ENCODE results near the gene SNX17.
"Not testable (repeated sequence)": the region's sequence is repeated elsewhere in the genome, so short reads cannot be mapped to it uniquely, and the experiment has no call there.

SNX17 gene, protein sequence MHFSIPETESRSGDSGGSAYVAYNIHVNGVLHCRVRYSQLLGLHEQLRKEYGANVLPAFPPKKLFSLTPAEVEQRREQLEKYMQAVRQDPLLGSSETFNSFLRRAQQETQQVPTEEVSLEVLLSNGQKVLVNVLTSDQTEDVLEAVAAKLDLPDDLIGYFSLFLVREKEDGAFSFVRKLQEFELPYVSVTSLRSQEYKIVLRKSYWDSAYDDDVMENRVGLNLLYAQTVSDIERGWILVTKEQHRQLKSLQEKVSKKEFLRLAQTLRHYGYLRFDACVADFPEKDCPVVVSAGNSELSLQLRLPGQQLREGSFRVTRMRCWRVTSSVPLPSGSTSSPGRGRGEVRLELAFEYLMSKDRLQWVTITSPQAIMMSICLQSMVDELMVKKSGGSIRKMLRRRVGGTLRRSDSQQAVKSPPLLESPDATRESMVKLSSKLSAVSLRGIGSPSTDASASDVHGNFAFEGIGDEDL

DNA sequence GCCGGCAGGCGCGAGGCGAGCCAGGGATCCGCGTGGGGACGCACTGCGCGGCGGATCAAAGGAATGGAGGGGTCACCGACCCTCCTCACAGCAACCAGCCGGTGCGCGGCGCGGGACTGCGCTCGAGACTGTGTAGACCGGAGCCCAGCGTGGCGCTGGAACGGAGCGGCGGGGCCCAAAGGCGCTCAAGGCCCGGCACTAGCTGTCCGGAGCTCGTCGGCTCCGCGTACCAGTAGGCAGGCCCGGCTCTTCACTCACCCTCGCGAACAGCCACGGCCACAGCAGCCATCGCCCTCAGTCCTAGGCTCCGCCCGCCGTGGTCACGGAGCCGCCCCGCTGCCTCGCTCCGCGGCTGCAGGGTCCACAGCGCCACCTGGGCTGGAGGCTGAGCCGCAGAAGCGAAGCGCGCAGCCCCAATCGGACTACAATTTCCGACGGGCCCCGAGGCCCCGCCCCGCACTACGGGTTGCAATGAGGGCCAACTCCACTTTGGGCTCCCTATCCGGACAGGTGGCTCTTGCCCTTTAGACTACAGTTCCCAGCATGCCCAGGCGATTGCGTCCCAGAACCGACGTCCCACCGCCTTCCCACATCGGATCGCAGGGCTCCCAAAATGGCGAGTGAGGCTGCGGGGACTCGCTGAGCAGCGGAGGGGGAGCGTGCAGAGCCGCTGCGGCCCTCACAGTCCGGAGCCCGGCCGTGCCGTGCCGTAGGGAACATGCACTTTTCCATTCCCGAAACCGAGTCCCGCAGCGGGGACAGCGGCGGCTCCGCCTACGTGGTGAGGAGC, at the start of gene SNX17, which contains the start of gene EIF2B4:
SNX17 (plus strand) TSS at position 591 of the 790 bp plus-strand sequence; CDS start at position 719, 128 bp downstream.
EIF2B4 (minus strand) TSS at position 313 of the 790 bp plus-strand sequence; CDS start at position 289, 24 bp downstream.
- peak; percentile 99 to 100 for DNase-seq (ENCODE audit: low read depth in 2 of 2)

DNA sequence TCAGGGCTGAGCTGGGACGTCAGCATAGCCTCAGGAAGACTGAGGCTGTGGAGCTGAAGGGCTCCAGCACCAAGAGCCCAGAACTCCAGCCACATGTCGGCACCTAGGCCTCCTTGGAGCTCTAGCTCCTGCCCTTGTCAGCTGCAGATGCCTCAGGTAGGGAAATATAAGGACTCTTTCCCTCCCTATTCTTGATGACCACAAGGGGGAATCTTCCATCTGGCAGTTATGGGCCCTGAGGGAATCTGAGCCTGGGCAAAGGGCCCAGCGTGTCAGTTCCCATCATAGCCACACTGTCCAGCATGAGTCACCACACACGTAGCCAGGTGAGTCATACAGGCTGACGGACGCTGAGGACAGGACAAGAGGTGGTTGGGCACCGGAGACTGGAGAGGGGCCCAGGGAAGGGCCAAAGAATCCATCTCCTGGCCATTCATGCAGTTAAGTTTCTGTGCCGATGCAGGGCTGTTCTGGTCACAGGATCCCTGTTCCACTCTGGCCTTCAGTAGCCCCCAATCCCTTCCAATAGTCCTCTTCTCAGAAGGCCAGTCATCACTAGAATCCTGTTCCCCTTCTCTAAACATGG, 49.4 kb upstream of the SNX17 start:
- DNase-seq (ENCODE audit: low read depth in 2 of 2) = no peak

DNA sequence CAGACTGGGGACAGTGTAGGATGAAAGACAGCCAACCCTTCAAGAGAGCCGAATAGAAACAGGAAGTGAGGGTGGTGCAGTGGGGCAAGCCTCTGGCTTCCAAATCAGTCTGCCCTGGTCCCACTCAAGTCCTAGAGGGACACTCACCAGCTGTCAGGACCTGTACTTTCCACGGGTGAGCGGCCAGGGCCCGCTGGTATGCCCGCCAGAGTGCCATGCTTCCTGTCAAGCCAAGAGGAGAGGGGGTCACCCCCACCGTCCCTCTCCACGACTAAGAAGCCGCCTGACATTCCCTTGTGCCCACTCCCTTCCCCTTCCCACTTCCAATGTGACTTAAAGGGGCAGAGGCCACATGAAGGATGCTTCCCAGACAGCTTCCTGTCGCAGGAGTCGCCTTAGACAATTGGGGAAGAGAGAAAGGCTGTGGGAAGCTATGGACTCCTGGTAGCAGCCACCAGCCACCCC, 48.1 kb upstream of the SNX17 start:
- no peak for DNase-seq (ENCODE audit: low read depth in 2 of 2)

DNA sequence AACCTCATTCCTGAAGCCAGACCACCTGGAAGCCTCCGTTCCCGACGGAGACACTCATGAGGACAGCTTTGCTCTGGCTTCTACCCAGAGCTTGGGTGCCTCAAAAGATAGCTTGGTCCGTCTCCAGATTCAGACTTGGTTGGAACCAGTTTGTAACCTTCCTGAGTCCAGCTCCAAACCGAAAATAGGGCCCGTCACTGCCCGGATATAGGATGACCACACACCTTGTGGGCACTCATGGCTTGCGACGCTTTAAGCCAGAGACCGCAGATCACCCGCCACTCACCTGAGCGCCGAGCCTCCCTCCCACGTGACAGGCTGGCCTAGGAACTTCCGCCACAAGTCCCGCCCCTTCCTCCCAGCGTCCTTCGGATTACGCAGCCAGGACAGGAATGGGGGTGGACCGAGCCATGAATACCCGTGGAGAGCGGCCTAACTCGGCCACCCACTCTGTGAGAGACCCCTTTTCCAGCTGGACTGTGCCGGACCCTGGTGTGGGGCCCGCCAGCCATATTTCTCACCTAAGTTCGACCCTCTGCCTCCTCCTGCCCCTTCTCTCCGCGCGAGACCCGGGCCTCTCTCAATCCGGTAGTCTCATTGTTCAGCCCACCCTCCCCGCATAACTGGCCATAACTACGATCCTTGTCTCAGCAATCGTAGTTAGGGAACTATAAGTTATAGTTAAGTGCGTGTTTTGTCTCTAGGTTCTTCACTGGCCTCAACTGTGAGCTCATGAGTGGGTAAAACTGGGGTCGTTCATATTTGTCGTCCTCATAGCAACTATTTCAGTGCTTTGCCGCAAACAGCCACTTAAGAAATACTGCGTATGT, 47.4 kb upstream of the SNX17 start, which contains the start of gene MPV17:
MPV17 (minus strand) TSS at position 332 of the 830 bp plus-strand sequence. CDS start 580 bp downstream, outside the sequence.
- DNase-seq (ENCODE audit: low read depth in 2 of 2) = peak; percentile 70 to 75

DNA sequence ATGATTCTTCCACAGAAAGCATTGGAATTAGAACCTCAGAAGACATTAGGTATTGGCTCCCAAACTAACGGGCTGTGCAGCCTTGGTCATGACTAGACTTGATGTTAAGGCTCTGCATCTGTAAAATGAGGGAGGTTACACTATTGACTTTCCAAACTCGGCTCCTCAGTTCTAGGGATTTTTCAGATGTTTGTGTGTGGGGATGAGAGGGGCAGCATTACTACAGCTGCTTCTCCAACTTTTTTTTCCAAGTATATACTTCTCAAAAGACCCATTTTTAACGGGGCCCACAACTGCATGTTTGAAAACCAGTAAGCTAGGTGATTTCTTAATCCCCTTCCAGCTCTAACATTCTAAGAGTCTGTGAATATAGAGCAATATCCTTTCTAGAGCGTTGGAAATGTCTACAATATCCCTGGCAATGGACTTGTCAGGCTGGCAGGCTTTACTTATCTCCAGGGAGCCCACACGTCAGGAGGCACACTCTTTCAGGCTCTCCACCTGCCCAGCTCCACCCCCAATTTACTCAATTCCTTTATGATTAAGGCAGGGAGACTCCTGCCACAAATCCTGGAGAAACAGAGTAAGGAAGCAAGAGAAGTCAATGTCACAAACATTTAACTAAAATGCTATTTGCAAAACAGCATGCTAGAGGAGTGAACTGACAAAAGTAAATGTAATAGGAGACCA, 46.7 kb upstream of the SNX17 start:
- DNase-seq (ENCODE audit: low read depth in 2 of 2) = no peak

DNA sequence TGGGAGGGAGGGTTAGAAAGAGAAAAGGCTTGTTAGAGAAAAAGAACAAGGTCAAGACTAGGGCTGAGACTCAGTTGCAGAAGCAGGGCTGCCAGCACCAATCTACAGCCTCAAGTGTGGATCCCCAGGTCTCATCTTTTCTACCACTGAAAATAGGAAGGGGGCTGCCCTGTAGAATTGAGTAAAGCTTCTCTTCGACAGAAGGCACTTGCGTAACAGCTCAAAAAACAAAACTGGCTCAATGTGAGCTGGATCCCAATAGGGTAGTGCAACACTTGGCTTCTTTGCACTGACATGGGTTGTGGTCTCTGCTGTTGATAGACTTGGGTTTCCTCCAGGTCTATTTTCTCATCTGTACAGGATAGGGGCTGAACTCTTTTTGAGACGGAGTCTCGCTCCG, 45.7 kb upstream of the SNX17 start:
- DNase-seq (ENCODE audit: low read depth in 2 of 2) = no peak

DNA sequence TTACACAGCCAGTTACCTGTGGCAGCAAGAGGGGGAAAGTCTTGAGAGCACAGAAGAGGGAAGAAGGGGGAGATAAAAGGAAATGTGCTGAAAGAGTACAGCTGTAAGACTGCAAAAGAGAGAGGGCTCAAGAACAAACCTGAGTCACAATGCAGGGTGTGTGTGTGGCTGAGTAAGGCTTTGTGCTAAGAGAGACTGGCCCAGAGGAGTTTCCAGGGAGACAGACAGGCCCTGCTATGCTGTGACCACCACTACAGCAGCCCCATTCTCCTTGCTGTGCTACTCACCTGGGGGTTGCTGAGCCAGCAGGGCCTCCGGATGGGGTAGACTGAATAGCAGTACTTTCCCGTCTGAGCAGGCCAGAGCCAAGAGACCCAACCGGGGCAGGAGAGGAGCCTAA, 35.1 kb upstream of the SNX17 start:
- DNase-seq (ENCODE audit: low read depth in 2 of 2) = no peak

DNA sequence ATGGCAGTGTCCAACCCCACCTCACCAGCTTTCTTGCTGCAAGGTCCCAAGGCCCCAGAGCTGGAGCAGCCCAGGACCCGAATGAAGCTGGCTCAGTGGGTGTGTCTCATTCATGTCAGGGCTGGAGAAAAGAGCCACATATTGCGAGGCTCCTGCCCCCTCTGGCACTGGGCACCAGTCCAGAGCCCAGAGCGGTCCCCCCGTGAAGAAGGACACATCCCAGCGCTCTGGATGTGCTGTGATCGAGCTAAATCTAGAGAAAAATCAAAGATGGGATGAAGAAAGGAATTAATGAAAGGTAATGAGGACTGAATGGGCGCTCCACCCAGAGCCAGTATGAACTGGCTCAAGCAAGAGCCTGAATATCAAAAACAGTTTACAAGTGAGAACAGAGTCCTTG, 34.2 kb upstream of the SNX17 start:
- DNase-seq (ENCODE audit: low read depth in 2 of 2) = no peak

DNA sequence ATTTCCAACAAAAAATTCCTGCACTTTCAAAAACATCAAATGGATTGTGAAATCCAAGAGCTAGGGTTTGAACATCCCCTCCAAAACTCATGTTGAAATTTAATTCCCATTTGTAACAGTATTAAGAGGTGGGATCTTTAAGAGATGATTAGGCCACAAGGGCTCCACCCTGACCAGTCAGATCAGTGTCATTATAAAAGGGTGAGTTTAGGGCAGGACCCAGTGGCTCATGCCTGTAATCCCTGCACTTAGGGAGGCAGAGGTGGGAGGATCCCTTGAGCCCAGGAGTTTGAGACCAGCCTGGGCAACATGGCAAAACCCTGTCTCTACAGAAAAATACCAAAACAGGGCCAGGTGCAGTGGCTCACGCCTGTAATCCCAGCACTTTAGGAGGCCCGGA, 22.8 kb upstream of the SNX17 start:
- no peak for DNase-seq (ENCODE audit: low read depth in 2 of 2)

DNA sequence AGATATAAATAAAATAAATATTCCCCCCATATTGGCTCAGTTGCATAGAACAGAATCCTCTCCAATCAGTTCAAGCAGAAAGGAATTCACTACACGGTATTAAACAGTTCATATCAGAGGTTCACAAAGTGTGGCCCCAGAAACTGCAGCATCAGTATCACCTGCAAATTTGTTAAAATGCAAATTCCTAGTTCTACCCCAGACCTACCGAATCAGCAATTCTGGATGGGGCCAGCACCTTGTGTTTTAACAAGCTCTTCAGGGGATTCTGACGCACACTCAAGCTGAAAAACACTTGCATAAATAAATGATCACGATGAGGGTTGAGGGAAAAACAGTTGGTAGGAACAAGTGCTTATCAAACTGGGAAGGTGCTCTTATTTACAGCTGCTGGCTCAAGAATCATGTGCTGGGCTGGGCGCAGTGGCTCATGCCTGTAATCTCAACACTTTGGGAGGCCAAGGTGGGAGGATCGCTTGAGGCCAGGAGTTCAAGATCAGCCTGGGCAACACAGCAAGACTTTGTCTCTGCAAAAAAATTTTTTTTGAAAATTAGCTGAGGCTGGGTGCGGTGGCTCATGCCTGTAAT, 20.2 kb upstream of the SNX17 start:
- DNase-seq (ENCODE audit: low read depth in 2 of 2) = no peak

DNA sequence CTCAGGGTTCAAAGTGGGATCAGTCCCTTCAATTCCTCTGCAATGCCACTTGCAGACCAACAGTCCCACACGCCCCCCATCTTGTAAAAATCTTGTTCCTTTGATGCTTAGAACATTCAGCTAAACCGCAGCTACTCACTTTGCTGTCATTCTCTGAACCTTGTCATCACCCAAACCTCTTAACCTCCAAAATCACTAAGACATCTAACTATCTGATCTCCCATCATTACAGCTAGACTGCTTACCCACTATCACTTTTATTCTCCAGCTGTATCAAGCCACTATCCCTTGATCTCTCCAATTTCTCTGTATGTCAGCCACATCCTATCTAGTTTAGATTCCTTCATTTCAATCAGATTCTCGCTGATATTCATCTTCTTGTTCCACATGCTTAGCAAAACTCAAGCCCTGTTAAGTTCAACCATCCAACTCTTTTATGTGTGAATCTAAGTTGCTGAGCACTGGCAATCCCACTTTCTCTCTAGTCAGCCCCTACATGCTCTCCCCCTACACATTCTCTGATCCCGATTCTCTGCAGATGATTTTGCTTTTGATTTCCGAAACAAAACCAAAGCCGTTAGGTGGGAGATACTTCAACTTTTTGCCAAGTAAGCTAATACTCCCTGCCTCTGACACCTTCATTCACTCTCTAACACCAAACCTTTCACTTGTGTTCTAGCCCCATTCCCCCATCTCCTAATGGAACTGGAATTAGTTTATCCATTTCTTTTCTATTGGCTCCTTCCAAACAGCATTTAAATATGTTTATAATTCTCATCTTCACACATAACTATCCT, 18.4 kb upstream of the SNX17 start:
- DNase-seq (ENCODE audit: low read depth in 2 of 2) = no peak

DNA sequence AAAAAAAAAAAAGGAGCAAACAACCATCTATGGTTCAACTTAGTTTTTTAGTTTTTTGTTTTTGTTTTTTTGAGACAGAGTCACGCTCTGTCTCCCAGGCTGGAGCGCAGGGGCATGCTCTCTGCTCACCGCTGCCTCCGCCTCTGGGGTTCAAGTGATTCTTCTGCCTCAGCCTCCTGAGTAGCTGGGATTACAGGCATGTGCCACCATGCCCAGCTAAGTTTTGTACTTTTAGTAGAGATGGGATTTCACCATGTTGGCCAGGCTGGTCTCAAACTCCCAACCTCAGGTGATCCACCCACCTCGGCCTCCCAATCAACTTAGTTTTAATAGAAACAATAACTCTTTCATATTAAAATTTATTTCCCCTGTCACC, 17.0 kb upstream of the SNX17 start:
- DNase-seq (ENCODE audit: low read depth in 2 of 2) = not testable (repeated sequence)

DNA sequence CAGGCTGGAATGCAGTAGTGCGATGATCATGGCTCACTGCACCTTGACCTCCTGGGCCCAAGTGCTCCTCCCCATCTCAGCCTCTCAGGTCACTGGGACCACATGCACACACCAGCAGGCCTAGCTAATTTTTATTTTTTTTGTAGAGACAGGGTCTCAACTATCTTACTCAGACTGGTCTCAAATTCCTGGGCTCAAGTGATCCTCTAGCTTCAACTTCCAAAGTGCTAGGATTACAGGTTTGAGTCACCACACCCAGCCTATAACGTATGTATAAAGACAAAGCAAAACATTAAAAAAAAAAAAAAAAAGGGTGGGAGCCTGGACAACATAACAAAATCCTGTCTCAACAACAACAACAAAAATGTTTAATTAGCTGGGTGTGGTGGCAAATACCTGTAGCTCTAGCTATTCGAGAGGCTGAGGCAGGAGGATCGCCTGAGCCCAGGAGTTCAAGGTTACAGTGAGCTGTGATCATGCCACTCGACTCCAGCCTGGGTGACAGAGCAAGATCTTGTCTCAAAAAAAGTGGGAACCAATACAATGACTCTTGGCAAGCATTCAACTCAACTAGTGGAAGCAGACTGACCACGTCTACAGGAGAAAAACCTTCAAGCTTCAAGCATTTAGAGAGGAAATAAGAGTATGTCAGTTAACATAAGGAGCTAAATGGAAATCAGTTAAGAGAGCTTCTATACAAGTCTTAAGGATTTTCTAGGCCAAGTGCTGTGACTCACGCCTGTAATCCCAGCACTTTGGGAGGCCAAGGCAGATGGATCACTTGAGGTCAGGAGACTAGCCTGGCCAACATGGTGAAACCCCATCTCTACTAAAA, 16.4 kb upstream of the SNX17 start:
- DNase-seq (ENCODE audit: low read depth in 2 of 2) = no peak

DNA sequence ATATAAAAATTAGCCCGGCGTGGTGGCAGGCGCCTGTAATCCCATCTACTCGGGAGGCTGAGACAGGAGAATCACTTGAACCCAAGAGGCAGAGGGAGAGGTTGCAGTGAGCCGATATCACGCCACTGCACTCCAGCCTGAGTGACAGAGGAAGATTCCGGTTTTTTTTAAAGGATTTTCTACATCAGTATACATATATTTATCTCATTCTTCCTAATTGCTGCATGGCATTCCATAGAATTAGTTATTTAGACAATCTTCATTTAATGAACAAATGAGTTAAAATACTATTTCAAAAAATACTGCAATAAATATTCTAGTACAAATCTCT, 15.9 kb upstream of the SNX17 start:
- DNase-seq (ENCODE audit: low read depth in 2 of 2) = no peak

DNA sequence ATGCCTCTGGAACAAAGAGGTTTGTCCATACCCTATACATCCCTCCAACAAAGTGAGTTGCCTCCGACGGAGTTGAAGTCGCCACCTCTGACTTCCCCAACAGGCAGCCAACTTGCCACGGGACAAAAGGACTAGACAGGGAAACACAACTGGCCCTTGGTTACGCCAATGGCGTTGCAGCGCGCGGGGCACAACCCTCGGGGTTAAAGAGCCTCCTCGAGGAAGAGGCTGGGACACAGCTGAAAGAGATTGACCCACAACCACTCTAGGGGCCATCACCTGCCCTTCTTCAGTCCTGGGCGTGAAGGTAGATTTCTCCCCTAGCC, 14.4 kb upstream of the SNX17 start:
- no peak for DNase-seq (ENCODE audit: low read depth in 2 of 2)

DNA sequence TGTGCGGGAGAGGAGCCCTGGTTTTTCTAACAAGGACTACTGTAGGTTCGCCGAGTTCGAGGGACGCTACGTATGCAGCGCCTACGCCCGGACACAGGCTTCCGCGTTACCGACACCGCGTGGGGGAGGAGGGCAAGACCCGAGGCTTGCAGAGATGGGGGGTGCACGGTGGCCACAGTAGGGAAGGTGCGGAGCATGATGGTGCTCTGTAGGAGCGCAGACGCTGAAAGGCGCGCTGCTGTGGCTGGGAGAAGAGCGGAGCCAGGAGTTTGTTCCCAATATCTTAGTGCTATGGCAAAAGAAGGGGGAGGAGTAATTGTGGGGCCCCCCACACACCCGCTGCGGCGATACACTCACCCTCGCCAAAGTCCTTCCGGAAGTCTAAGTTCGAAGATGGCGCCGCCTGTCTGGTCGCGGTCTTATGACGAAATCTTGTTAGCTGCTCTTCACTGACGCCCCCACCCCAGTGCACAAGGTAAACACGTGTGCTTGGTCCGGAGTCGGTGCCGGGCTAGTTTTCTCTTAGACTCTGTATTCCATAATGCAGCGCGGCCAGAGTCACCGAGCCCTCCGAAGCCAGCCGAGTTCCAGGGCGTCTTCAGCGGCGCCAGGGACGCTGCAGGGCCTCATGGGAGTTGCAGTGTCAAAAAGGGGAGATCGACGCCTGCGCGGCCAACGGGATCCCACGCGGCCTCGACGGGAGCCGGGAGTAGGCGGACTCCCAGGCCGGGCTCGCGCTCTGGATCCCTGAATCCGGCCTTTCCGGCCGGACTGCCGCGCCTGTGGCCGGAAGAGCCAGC, 13.8 kb upstream of the SNX17 start, which contains the start of gene GTF3C2:
GTF3C2 (minus strand) TSS at position 383 of the 800 bp plus-strand sequence. CDS start 13,210 bp downstream, outside the sequence.
- peak; percentile 85 to 92 for DNase-seq (ENCODE audit: low read depth in 2 of 2)

DNA sequence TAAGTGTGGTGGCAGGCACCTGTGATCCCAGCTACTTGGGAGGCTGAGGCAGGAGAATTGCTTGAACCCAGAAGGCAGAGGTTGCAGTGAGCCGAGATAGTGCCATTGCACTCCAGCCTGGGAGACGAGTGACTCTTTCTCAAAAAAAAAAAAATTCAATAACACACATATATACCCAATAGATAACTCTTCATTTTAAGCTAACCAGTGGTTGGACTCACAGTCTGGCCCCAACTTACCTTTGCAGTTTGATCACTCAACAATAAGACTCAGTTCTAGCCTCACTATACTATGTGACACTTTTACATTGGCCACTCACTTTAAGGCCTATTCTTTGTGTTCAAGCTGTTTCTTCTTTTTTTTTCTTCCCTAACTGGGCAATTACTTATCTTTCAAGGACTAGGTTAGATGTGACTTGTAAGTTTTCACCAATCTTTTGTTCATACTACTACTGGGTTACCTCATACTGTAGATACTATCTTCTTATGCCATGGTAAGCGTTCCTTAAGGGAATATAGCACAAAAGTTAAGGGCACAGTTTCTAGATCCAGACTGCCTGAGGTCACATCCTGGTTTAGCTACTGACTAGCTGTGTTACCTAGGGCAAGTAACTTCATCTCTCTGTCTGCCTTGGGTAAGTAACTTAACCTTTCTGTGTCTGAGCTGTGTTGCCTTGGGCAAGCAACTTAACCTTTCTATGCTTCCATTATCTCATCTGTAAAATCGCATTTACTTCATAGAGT, 7.6 kb upstream of the SNX17 start:
- DNase-seq (ENCODE audit: low read depth in 2 of 2) = no peak
